Osteoblast (primary cell): ENCODE results near the gene ZBTB33. TPM values are rescaled to one million over a fixed set of nuclear protein-coding genes. Genes with fewer than 3 reads are reported as not detected.

Source experiments
- DNase-seq: peaks from one replicate; pipeline ENCODE4 v3.0.0; 2011; ENCODE audit warnings: low spot score, mixed read lengths; ENCODE audit not compliant: insufficient read length; ENCODE audit errors: missing footprints
- H2AFZ ChIP-seq: 2 replicates; pipeline ENCODE4 v1.6.0; 2011; ENCODE audit warnings: mild to moderate bottlenecking, low read length
- H3K27ac ChIP-seq: 2 replicates; pipeline ENCODE4 v1.5.1; 2011; ENCODE audit warnings: mild to moderate bottlenecking, low read depth, low read length, moderate library complexity
- H3K27me3 ChIP-seq: 2 replicates; pipeline ENCODE4 v1.6.0; 2012; ENCODE audit warnings: mild to moderate bottlenecking, control low read depth, inconsistent platforms, low read length, moderate library complexity; ENCODE audit not compliant: insufficient read depth
- H3K36me3 ChIP-seq: 2 replicates; pipeline ENCODE4 v1.5.1; 2011; ENCODE audit warnings: mild to moderate bottlenecking, low read length, control low read depth, moderate library complexity; ENCODE audit not compliant: insufficient read depth
- H3K4me1 ChIP-seq: 2 replicates; pipeline ENCODE4 v1.5.1; 2011; ENCODE audit warnings: mild to moderate bottlenecking, low read length, control low read depth, moderate library complexity; ENCODE audit not compliant: insufficient read depth
- H3K4me2 ChIP-seq: 2 replicates; pipeline ENCODE4 v1.6.0; 2011; ENCODE audit warnings: mild to moderate bottlenecking, low read length; ENCODE audit not compliant: insufficient read depth
- H3K4me3 ChIP-seq: fragments of 200-600 bp; sonication (generic); 3 replicates; pipeline ENCODE4 v1.5.1; 2012; ENCODE audit warnings: mild to moderate bottlenecking, low read length, inconsistent platforms; ENCODE audit not compliant: insufficient read depth
- H3K79me2 ChIP-seq: 2 replicates; pipeline ENCODE4 v1.6.0; 2012; ENCODE audit warnings: mild to moderate bottlenecking, low read length, control low read depth, inconsistent platforms; ENCODE audit not compliant: insufficient read depth
- H3K9me3 ChIP-seq: 2 replicates; pipeline ENCODE4 v1.5.1; 2011; ENCODE audit warnings: low read depth, low read length, control low read depth
- H4K20me1 ChIP-seq: 2 replicates; pipeline ENCODE4 v1.6.0; 2012; ENCODE audit warnings: mild to moderate bottlenecking, low read length, control low read depth; ENCODE audit not compliant: insufficient read depth
- CTCF ChIP-seq: IDR thresholded peaks from 2 replicates; pipeline ENCODE4 v1.5.1; 2011; ENCODE audit warnings: mild to moderate bottlenecking, low read depth, low read length, moderate library complexity; ENCODE audit errors: extremely low read depth
- total RNA-seq: library from RNA; depleted of rRNA; stranded (reverse); fragments of >200 nt; gene quantifications from 2 replicates; pipeline ENCODE4 v1.2.3, GENCODE V29; 2012

ZBTB33 gene
- total RNA-seq, 1 donor: 19.2 TPM

DNA sequence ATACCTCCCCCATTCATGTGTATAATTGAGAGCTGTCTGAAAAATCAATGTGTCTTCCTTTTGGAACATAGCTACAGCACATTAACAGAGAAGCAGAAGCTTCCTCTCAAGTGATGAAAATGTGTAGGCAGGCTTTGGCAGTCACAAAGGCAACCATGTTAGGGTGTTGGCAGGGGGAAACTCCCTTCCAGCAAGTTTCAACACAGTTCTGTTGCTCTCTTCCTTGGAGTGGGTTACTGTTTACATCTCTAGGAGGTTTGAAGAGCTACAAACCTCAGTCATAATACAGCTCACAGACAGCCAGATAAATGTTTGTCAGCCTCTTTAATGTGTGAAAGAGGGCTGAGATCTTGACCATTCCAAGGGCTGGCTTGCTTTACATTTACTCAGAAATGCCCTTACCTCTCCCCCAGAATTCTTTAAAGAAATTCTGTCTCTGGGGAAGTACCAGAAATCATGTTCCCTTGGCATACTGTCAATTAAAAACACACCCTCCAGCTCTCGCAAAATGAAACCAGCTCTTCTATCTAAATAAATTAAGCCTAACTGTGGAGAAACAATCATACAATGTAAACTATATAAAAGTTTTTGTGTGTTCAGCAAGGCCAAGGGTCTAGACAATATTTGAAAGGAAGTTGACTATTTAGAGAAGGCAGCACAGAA lies 18.9 kb downstream of the ZBTB33 start:
- no peaks in the 10 kb centered on the region for H3K79me2 ChIP-seq
- no peak for DNase-seq
- no peaks in the 10 kb centered on the region for H4K20me1 ChIP-seq

DNA sequence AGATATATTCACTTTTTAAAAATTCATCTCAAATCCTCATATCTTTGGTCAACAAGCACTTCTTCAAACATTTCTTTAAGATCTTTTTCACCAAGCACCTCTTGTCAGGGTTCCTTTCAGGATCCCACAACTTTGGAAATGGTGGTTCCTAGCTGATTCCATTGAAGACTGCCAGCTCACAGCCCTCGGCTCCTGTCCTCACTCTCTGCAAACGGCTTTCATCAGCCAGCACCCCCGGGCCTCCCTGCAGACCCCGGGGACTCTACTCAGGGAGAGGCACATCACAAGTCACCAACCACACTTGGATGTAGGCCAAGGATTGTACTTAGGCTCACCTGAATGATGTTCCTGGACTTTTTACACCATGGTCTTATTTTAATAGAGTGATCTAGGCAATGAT lies 20.0 kb downstream of the ZBTB33 start:
- Histone ChIP-seq H3K4me1 (no peaks in the 10 kb centered on the region), H2AFZ (no peak overlapping the region), H3K27ac (no peak overlapping the region), H4K20me1 (no peaks in the 10 kb centered on the region), H3K9me3 (no peaks in the 10 kb centered on the region), H3K36me3 (no peaks in the 10 kb centered on the region), H3K4me2 (no peak overlapping the region), H3K79me2 (no peaks in the 10 kb centered on the region), H3K27me3 (no peaks in the 10 kb centered on the region), H3K4me3 (no peak overlapping the region)
- TF ChIP-seq CTCF: no peak
- DNase-seq: no peak

More for the DNA sequence above, 18.9 kb downstream of the ZBTB33 start:
- H2AFZ ChIP-seq: no peak overlapping the region
- no peak overlapping the region for H3K4me2 ChIP-seq
- H3K27me3 ChIP-seq: no peaks in the 10 kb centered on the region
- no peaks in the 10 kb centered on the region for H3K9me3 ChIP-seq
- TF ChIP-seq CTCF: no peak
- no peaks in the 10 kb centered on the region for H3K36me3 ChIP-seq
- H3K4me1 ChIP-seq: no peaks in the 10 kb centered on the region
- no peak overlapping the region for H3K27ac ChIP-seq
- no peak overlapping the region for H3K4me3 ChIP-seq

DNA sequence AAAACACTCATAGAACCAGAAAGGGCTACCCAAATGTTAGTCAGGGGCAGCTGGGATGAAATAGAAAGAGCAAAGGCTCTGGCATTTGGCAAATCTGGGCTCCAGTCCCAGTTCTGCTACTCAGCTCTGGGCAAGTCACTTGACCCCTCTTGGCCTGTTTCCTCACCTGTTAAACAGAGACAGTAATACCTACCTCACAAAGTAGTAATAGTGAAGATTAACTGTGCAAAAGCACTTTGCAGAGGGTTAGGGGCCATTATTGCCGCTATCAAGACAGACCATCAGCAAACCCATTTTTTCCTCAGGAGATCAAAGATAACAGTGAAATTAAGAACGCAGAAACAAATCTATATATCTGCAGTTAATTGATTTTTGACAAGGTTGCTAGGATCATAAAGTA lies 20.6 kb downstream of the ZBTB33 start:
- no peak overlapping the region for H3K4me2 ChIP-seq
- no peak for DNase-seq
- H2AFZ ChIP-seq: no peak overlapping the region
- H3K4me3 ChIP-seq: no peak overlapping the region
- H4K20me1 ChIP-seq: no peaks in the 10 kb centered on the region
- TF ChIP-seq CTCF: no peak
- no peaks in the 10 kb centered on the region for H3K9me3 ChIP-seq
- no peaks in the 10 kb centered on the region for H3K79me2 ChIP-seq
- H3K27ac ChIP-seq: no peak overlapping the region
- H3K4me1 ChIP-seq: no peaks in the 10 kb centered on the region
- no peaks in the 10 kb centered on the region for H3K36me3 ChIP-seq
- H3K27me3 ChIP-seq: no peaks in the 10 kb centered on the region

GRCh38 chrX:120274145-120274544 lies 23.5 kb downstream of the ZBTB33 start:
- Histone ChIP-seq H2AFZ (no peak overlapping the region), H3K27ac (no peak overlapping the region), H3K4me3 (no peak overlapping the region), H4K20me1 (no peaks in the 10 kb centered on the region), H3K36me3 (no peaks in the 10 kb centered on the region), H3K27me3 (no peaks in the 10 kb centered on the region), H3K4me2 (no peak overlapping the region), H3K4me1 (no peaks in the 10 kb centered on the region), H3K79me2 (no peaks in the 10 kb centered on the region), H3K9me3 (no peaks in the 10 kb centered on the region)
- no peak for DNase-seq
- TF ChIP-seq CTCF: no peak
